ENCODE results near the gene TH.

TH gene

GRCh38 chr11:2171591-2172003 is at the start of gene TH:
TH (minus strand) TSS chr11:2171815; CDS start chr11:2171786, 29 bp downstream.
- no peaks in the 10 kb centered on the region for H3K9me3 ChIP-seq (ENCODE audit: insufficient read depth, low read depth, low read length)
- H3F3A ChIP-seq (ENCODE audit: low read depth), result no peaks in the 10 kb centered on the region
- H3K27me3 ChIP-seq (ENCODE audit: insufficient read depth, low read length, poor library complexity, severe bottlenecking), result no peaks in the 10 kb centered on the region
- H4K20me1 ChIP-seq (ENCODE audit: insufficient read depth, low read length, poor library complexity, severe bottlenecking), result no peaks in the 10 kb centered on the region
- H3K36me3 ChIP-seq (ENCODE audit: insufficient read depth, low read length), result no peaks in the 10 kb centered on the region
- no peak within 1 kb of the TSS for H3K9ac ChIP-seq (ENCODE audit: low read depth, low read length, poor library complexity, severe bottlenecking)
- no peaks in the 10 kb centered on the region for H3K4me1 ChIP-seq (ENCODE audit: insufficient read depth, low read length, poor library complexity, severe bottlenecking)
- H3K4me2 ChIP-seq (ENCODE audit: low read depth, low read length, poor library complexity, severe bottlenecking), result no peak within 1 kb of the TSS
- H3K9me2 ChIP-seq (replicated peaks; ENCODE audit: low read depth, low read length), result no peaks in the 10 kb centered on the region
- no peak within 1 kb of the TSS for H2AFZ ChIP-seq (ENCODE audit: low read length)
- TF ChIP-seq EZH2phosphoT487 (IDR thresholded peaks at IDR 0.05; ENCODE audit: borderline replicate concordance), result no peak
- TF ChIP-seq, protein P1, sequence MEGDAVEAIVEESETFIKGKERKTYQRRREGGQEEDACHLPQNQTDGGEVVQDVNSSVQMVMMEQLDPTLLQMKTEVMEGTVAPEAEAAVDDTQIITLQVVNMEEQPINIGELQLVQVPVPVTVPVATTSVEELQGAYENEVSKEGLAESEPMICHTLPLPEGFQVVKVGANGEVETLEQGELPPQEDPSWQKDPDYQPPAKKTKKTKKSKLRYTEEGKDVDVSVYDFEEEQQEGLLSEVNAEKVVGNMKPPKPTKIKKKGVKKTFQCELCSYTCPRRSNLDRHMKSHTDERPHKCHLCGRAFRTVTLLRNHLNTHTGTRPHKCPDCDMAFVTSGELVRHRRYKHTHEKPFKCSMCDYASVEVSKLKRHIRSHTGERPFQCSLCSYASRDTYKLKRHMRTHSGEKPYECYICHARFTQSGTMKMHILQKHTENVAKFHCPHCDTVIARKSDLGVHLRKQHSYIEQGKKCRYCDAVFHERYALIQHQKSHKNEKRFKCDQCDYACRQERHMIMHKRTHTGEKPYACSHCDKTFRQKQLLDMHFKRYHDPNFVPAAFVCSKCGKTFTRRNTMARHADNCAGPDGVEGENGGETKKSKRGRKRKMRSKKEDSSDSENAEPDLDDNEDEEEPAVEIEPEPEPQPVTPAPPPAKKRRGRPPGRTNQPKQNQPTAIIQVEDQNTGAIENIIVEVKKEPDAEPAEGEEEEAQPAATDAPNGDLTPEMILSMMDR (conservative IDR thresholded peaks at IDR 0.05; ENCODE audit: low read length), result no peak
- H3K4me3 ChIP-seq (ENCODE audit: low read length, poor library complexity, severe bottlenecking), result no peak within 1 kb of the TSS
- no peaks in the 10 kb centered on the region for H3K79me2 ChIP-seq (ENCODE audit: insufficient read depth, low read length)

DNA sequence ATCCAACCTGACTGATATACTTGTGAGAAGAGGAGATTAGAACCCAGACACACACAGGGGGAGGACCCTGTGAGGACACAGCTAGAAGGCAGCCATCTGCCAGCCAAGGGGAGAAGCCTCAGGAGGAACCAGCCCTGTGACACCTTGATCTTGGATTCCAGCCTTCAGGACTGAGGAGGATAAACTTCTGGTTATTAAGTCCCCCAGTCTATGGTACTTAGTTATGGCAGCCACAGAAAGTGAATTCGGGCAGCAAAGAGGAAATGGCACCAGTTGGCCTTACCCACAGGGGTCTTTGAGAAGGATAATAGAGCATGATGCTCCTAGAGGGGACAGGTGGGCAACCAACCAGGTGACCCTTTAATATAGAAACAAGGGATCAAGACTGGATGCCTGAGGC is 49.4 kb upstream of the TH start:
- H3F3A ChIP-seq (ENCODE audit: low read depth), result no peaks in the 10 kb centered on the region
- no peaks in the 10 kb centered on the region for H3K9me2 ChIP-seq (replicated peaks; ENCODE audit: low read depth, low read length)
- H3K79me2 ChIP-seq (ENCODE audit: insufficient read depth, low read length), result no peaks in the 10 kb centered on the region
- TF ChIP-seq, protein P1 (conservative IDR thresholded peaks at IDR 0.05; ENCODE audit: low read length), result no peak
- no peak for TF ChIP-seq EZH2phosphoT487 (IDR thresholded peaks at IDR 0.05; ENCODE audit: borderline replicate concordance)
- H3K27me3 ChIP-seq (ENCODE audit: insufficient read depth, low read length, poor library complexity, severe bottlenecking), result no peaks in the 10 kb centered on the region
- H3K9me3 ChIP-seq (ENCODE audit: insufficient read depth, low read depth, low read length), result peaks cover 3% of the 10 kb centered on the region; the same call in 1 of the 2 replicates
- no peaks in the 10 kb centered on the region for H4K20me1 ChIP-seq (ENCODE audit: insufficient read depth, low read length, poor library complexity, severe bottlenecking)
- no peak overlapping the region for H2AFZ ChIP-seq (ENCODE audit: low read length)
- no peak overlapping the region for H3K4me3 ChIP-seq (ENCODE audit: low read length, poor library complexity, severe bottlenecking)
- no peaks in the 10 kb centered on the region for H3K4me1 ChIP-seq (ENCODE audit: insufficient read depth, low read length, poor library complexity, severe bottlenecking)
- no peak overlapping the region for H3K9ac ChIP-seq (ENCODE audit: low read depth, low read length, poor library complexity, severe bottlenecking)
- H3K4me2 ChIP-seq (ENCODE audit: low read depth, low read length, poor library complexity, severe bottlenecking), result no peak overlapping the region
- no peaks in the 10 kb centered on the region for H3K36me3 ChIP-seq (ENCODE audit: insufficient read depth, low read length)

DNA sequence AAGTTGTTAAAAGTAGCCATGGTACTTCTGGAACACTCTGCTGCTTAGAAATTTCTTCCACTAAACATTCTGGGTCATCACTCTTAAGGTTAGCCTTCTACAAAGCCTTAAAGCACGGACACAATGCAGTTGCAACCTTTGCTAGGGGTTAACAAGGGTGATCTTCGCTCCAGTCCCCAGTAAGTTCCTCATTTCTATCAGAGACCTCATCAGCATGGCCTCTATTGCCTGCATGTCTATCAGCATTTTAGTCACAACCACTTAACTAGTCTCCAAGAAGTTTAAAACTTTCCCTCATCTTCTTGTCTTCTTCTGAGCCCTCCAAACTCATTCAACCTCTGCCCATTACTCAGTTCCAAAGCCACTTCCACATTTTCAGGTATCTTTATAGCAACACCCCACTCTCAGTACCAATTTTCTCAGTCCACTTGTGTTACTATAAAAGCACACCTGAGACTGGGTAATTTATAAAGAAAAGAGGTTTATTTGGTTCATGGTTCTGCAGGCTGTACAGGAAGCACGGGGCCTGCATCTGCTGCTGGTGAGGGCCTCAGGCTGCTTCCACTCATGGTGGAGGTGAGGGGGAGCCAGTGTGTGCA is 48.7 kb upstream of the TH start:
- no peaks in the 10 kb centered on the region for H3K27me3 ChIP-seq (ENCODE audit: insufficient read depth, low read length, poor library complexity, severe bottlenecking)
- H3K4me1 ChIP-seq (ENCODE audit: insufficient read depth, low read length, poor library complexity, severe bottlenecking), result no peaks in the 10 kb centered on the region
- no peaks in the 10 kb centered on the region for H3K9me2 ChIP-seq (replicated peaks; ENCODE audit: low read depth, low read length)
- no peaks in the 10 kb centered on the region for H3K79me2 ChIP-seq (ENCODE audit: insufficient read depth, low read length)
- H3K9me3 ChIP-seq (ENCODE audit: insufficient read depth, low read depth, low read length), result peaks cover 3% of the 10 kb centered on the region; the same call in 1 of the 2 replicates
- no peaks in the 10 kb centered on the region for H3F3A ChIP-seq (ENCODE audit: low read depth)
- H4K20me1 ChIP-seq (ENCODE audit: insufficient read depth, low read length, poor library complexity, severe bottlenecking), result no peaks in the 10 kb centered on the region
- no peak overlapping the region for H3K4me2 ChIP-seq (ENCODE audit: low read depth, low read length, poor library complexity, severe bottlenecking)
- no peak overlapping the region for H3K4me3 ChIP-seq (ENCODE audit: low read length, poor library complexity, severe bottlenecking)
- TF ChIP-seq, protein P1 (conservative IDR thresholded peaks at IDR 0.05; ENCODE audit: low read length), result no peak
- no peak for TF ChIP-seq EZH2phosphoT487 (IDR thresholded peaks at IDR 0.05; ENCODE audit: borderline replicate concordance)
- no peaks in the 10 kb centered on the region for H3K36me3 ChIP-seq (ENCODE audit: insufficient read depth, low read length)
- H2AFZ ChIP-seq (ENCODE audit: low read length), result no peak overlapping the region
- H3K9ac ChIP-seq (ENCODE audit: low read depth, low read length, poor library complexity, severe bottlenecking), result no peak overlapping the region
